Osteoblast (primary cell): ENCODE data around the gene SYCN. TPM values are rescaled to one million over a fixed set of nuclear protein-coding genes. Genes with fewer than 3 reads are reported as not detected.
A peak's percentile ranks its signal among the peaks of the same experiment; 100 is the strongest.

Source experiments
- DNase-seq: peaks from one replicate; pipeline ENCODE4 v3.0.0; 2011; ENCODE audit warnings: low spot score, mixed read lengths; ENCODE audit not compliant: insufficient read length; ENCODE audit errors: missing footprints
- H2AFZ ChIP-seq: 2 replicates; pipeline ENCODE4 v1.6.0; 2011; ENCODE audit warnings: mild to moderate bottlenecking, low read length
- H3K27ac ChIP-seq: 2 replicates; pipeline ENCODE4 v1.5.1; 2011; ENCODE audit warnings: mild to moderate bottlenecking, low read depth, low read length, moderate library complexity
- H3K27me3 ChIP-seq: 2 replicates; pipeline ENCODE4 v1.6.0; 2012; ENCODE audit warnings: mild to moderate bottlenecking, control low read depth, inconsistent platforms, low read length, moderate library complexity; ENCODE audit not compliant: insufficient read depth
- H3K36me3 ChIP-seq: 2 replicates; pipeline ENCODE4 v1.5.1; 2011; ENCODE audit warnings: mild to moderate bottlenecking, low read length, control low read depth, moderate library complexity; ENCODE audit not compliant: insufficient read depth
- H3K4me1 ChIP-seq: 2 replicates; pipeline ENCODE4 v1.5.1; 2011; ENCODE audit warnings: mild to moderate bottlenecking, low read length, control low read depth, moderate library complexity; ENCODE audit not compliant: insufficient read depth
- H3K4me2 ChIP-seq: 2 replicates; pipeline ENCODE4 v1.6.0; 2011; ENCODE audit warnings: mild to moderate bottlenecking, low read length; ENCODE audit not compliant: insufficient read depth
- H3K4me3 ChIP-seq: fragments of 200-600 bp; sonication (generic); 3 replicates; pipeline ENCODE4 v1.5.1; 2012; ENCODE audit warnings: mild to moderate bottlenecking, low read length, inconsistent platforms; ENCODE audit not compliant: insufficient read depth
- H3K79me2 ChIP-seq: 2 replicates; pipeline ENCODE4 v1.6.0; 2012; ENCODE audit warnings: mild to moderate bottlenecking, low read length, control low read depth, inconsistent platforms; ENCODE audit not compliant: insufficient read depth
- H3K9me3 ChIP-seq: 2 replicates; pipeline ENCODE4 v1.5.1; 2011; ENCODE audit warnings: low read depth, low read length, control low read depth
- H4K20me1 ChIP-seq: 2 replicates; pipeline ENCODE4 v1.6.0; 2012; ENCODE audit warnings: mild to moderate bottlenecking, low read length, control low read depth; ENCODE audit not compliant: insufficient read depth
- total RNA-seq: library from RNA; depleted of rRNA; stranded (reverse); fragments of >200 nt; gene quantifications from 2 replicates; pipeline ENCODE4 v1.2.3, GENCODE V29; 2012
- TF ChIP-seq, protein P1 (sequence below): IDR thresholded peaks from 2 replicates; pipeline ENCODE4 v1.5.1; 2011; ENCODE audit warnings: mild to moderate bottlenecking, low read depth, low read length, moderate library complexity; ENCODE audit errors: extremely low read depth

Gene SYCN
- total RNA-seq, 1 donor = not detected

DNA sequence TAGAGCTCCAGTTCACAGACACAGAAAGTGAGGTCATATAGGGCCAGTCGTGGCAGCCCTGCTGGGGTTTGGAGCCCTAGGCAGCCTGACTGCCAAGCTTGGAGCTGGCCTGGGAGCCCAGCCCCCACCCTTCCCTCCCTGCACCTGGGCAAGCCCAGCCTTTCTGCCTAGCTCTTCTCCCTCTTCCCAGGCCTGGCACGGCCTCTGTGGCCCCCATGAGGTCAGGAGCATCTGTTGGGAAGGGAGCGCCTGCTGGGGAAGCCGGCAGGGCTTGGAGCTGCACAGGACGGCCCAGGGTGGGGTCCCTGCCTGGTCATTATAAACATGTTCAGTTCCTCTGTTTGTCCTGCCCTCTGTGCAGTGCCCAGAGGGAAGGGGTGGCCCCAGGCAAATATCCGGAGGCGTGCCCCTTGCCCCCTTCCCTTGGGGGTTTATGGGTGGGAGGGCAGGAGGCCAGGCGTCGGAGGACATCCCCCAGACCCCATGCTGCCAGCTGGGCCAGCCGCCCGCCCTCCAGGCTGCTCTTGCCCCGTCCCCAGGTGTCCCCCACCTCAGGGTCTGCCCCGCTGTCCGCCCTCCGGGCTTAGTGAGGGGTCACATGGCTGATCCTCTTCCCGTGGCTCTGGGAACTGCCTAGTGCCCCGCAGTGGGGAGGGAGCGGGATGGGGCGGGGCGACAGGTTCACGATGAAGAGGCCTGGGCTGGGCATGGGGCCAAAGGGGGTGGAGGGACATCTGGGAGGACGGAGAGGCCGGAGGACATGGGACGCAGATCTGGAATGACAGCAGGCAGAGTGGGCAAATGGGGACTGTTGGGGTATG, 37.3 kb downstream of the SYCN start:
- DNase-seq = peak; percentile 82
- TF ChIP-seq, protein P1, sequence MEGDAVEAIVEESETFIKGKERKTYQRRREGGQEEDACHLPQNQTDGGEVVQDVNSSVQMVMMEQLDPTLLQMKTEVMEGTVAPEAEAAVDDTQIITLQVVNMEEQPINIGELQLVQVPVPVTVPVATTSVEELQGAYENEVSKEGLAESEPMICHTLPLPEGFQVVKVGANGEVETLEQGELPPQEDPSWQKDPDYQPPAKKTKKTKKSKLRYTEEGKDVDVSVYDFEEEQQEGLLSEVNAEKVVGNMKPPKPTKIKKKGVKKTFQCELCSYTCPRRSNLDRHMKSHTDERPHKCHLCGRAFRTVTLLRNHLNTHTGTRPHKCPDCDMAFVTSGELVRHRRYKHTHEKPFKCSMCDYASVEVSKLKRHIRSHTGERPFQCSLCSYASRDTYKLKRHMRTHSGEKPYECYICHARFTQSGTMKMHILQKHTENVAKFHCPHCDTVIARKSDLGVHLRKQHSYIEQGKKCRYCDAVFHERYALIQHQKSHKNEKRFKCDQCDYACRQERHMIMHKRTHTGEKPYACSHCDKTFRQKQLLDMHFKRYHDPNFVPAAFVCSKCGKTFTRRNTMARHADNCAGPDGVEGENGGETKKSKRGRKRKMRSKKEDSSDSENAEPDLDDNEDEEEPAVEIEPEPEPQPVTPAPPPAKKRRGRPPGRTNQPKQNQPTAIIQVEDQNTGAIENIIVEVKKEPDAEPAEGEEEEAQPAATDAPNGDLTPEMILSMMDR = no peak
- Histone ChIP-seq H3K9me3 (no peaks in the 10 kb centered on the region), H3K4me3 (no peak overlapping the region), H3K27ac (no peak overlapping the region), H3K4me1 (no peaks in the 10 kb centered on the region), H4K20me1 (peaks cover 40% of the 10 kb centered on the region), H2AFZ (no peak overlapping the region), H3K79me2 (peaks cover 58% of the 10 kb centered on the region), H3K27me3 (no peaks in the 10 kb centered on the region), H3K36me3 (peaks cover 10% of the 10 kb centered on the region), H3K4me2 (no peak overlapping the region)

DNA sequence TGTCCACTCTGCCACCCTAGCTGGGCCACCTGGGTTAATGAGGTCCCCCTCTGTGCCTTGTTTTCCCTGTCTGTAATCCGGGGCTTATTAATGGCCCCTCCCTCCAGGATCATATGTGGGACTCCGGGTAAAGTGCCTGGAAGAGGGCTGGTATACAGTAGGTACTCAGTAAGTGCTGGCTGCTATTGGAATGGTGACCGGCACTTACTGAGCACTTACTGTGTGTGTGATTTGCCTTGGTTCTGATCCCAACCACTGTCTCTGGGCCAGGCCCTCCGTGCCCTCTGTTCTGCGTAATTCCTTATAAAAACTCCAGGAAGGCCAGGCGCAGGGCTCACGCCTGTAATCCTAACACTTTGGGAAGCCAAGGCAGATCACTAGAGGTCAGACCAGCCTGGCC, 38.2 kb downstream of the SYCN start:
- Histone ChIP-seq H3K79me2 (peaks cover 66% of the 10 kb centered on the region), H3K4me2 (no peak overlapping the region), H2AFZ (no peak overlapping the region), H3K27ac (no peak overlapping the region), H3K36me3 (peaks cover 9% of the 10 kb centered on the region), H3K4me3 (no peak overlapping the region), H4K20me1 (peaks cover 48% of the 10 kb centered on the region), H3K4me1 (peaks cover 8% of the 10 kb centered on the region), H3K9me3 (no peaks in the 10 kb centered on the region), H3K27me3 (no peaks in the 10 kb centered on the region)
- no peak for DNase-seq
- TF ChIP-seq, protein P1 = no peak

DNA sequence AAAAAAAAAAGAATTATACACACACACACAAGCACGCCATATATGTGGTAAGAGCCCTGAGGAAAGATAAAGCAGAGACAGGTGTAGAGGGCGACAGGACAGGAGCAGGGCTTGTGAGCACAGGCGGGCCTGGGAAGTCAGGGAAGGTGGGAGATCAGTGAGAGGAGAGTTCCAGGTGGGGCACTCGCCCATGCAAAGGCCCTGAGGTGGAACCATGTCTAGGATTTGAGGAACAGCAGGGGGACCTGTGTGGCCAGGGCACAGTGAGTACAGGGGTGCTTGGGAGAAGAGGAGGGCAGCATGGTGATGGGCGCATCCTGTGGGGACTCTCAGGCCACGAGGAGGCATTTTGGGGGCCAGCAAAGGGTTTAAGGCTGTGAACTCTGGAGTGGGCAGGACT, 39.8 kb downstream of the SYCN start:
- Histone ChIP-seq H4K20me1 (peaks cover 60% of the 10 kb centered on the region), H3K79me2 (peaks cover 76% of the 10 kb centered on the region), H3K27me3 (no peaks in the 10 kb centered on the region), H3K9me3 (no peaks in the 10 kb centered on the region), H3K4me2 (no peak overlapping the region), H2AFZ (no peak overlapping the region), H3K4me1 (peaks cover 19% of the 10 kb centered on the region), H3K36me3 (no peaks in the 10 kb centered on the region), H3K27ac (no peak overlapping the region), H3K4me3 (no peak overlapping the region)
- DNase-seq = no peak
- TF ChIP-seq, protein P1 = no peak

DNA sequence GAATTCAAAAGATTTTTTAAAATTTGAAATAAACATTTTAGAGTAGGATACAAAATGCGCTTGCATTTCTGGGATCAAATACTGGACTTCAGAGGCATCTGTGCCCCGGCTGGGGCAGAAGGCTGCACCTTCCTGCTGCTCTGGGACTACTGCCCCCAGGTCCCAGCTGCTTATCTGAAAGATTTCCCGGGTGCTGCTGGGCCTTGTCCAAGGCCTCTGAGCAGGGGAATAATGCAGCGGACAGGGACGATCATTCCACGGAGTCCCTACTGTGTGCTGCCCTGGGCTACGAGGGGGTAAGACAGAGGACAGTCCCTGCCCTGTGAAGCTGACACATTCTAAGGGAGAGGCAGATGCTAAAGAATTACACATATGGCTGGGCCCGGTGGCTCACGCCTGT, 40.4 kb downstream of the SYCN start:
- H3K79me2 ChIP-seq = peaks cover 83% of the 10 kb centered on the region

More for the DNA sequence above, 40.4 kb downstream of the SYCN start:
- no peaks in the 10 kb centered on the region for H3K27me3 ChIP-seq
- H3K27ac ChIP-seq = no peak overlapping the region
- no peak overlapping the region for H3K4me2 ChIP-seq
- H3K9me3 ChIP-seq = no peaks in the 10 kb centered on the region
- TF ChIP-seq, protein P1 = no peak
- no peaks in the 10 kb centered on the region for H3K36me3 ChIP-seq
- peaks cover 59% of the 10 kb centered on the region for H4K20me1 ChIP-seq
- peaks cover 19% of the 10 kb centered on the region for H3K4me1 ChIP-seq
- no peak overlapping the region for H2AFZ ChIP-seq
- no peak for DNase-seq
- no peak overlapping the region for H3K4me3 ChIP-seq
